AG10803 (cell line): ENCODE data around the gene DNAJA3.

Experiments used
- DNase-seq: peaks from one replicate; pipeline ENCODE4 v3.0.0; 2010; ENCODE audit warnings: low read depth
- H3K4me3 ChIP-seq: 2 replicates; pipeline ENCODE4 v1.5.1; 2011; ENCODE audit warnings: mild to moderate bottlenecking, low read length, control low read depth
- CTCF ChIP-seq: conservative IDR thresholded peaks from 2 replicates; pipeline ENCODE4 v1.5.1; 2011; ENCODE audit warnings: mild to moderate bottlenecking, low read length, control low read depth, inconsistent platforms

Gene DNAJA3

GRCh38 chr16:4384509-4384942, 41.1 kb upstream of the DNAJA3 start:
- TF ChIP-seq CTCF, result no peak
- peak; percentile 84 for DNase-seq
- H3K4me3 ChIP-seq, result no peak overlapping the region

GRCh38 chr16:4385066-4385788, 40.4 kb upstream of the DNAJA3 start:
- TF ChIP-seq CTCF, result no peak
- no peak overlapping the region for H3K4me3 ChIP-seq
- DNase-seq, result peak; percentile 56

- no peak for TF ChIP-seq CTCF
- H3K4me3 ChIP-seq, result no peak overlapping the region
- no peak for DNase-seq
These were observed 39.7 kb upstream of the DNAJA3 start for GRCh38 chr16:4385789-4386450.

- no peak for TF ChIP-seq CTCF
- peak; percentile 68 for DNase-seq
- no peak overlapping the region for H3K4me3 ChIP-seq
These were observed 39.2 kb upstream of the DNAJA3 start for GRCh38 chr16:4386451-4386805.

GRCh38 chr16:4386951-4387565, 38.6 kb upstream of the DNAJA3 start:
- TF ChIP-seq CTCF, result no peak
- H3K4me3 ChIP-seq, result no peak overlapping the region
- DNase-seq, result peak; percentile 58

- DNase-seq, result no peak
- TF ChIP-seq CTCF, result no peak
These were observed 37.9 kb upstream of the DNAJA3 start for GRCh38 chr16:4387781-4388180.

More at GRCh38 chr16:4387781-4388180, 37.9 kb upstream of the DNAJA3 start:
- H3K4me3 ChIP-seq, result no peak overlapping the region
